OCI-LY7 (cell line): ENCODE measurements around the gene ZNF563.

ENCODE experiments used
- CTCF ChIP-seq: fragments of 200-600 bp; sonication (generic); conservative IDR thresholded peaks from 2 replicates; pipeline ENCODE4 v1.5.1; 2014; ENCODE audit warnings: mild to moderate bottlenecking, antibody characterized with exemption, low read length, moderate library complexity, mixed read lengths
- EZH2phosphoT487 ChIP-seq: fragments of 200-600 bp; sonication (generic); IDR thresholded peaks from 2 replicates; pipeline ENCODE4 v1.6.1; 2018; ENCODE audit warnings: low read depth, borderline replicate concordance, mild to moderate bottlenecking, mixed run types, antibody characterized with exemption, low read length, moderate library complexity, mixed read lengths

- TF ChIP-seq CTCF (no peak), EZH2phosphoT487 (no peak)
These were observed 3.1 kb downstream of the ZNF563 start for GRCh38 chr19:12330340-12330739.
